K562 (cell line): ENCODE measurements around the gene RBM18. TPM values are rescaled to one million over a fixed set of nuclear protein-coding genes. Genes with fewer than 3 reads are reported as not detected.
A peak's percentile ranks its signal among the peaks of the same experiment; 100 is the strongest.

Experiments
- ATAC-seq: fragments of 200-7000 bp; cut with Tn5 transposase; 3 replicates; pipeline ENCODE4 v1.9.1; 2020; ENCODE audit warnings: moderate library complexity
- BruUV-seq: library from RNA; stranded (reverse); fragments of 400-500 nt; replicated peaks from 2 replicates; lab custom pipeline; 2021; lab: Mats Ljungman, UMichigan
- CTCF ChIA-PET: fragments of 300-600 bp; formaldehyde crosslinking; extraction: SDS; loops from one replicate; lab custom pipeline; 2021; ENCODE audit warnings: low intra/inter-chr PET ratio; lab: Yijun Ruan, JAX
- POLR2A ChIA-PET: fragments of 300-600, 350-650 bp; sonication (Branson Sonifier 250); formaldehyde crosslinking; extraction: SDS; loops from one replicate; lab custom pipeline; 2021; ENCODE audit warnings: antibody characterized with exemption, inconsistent platforms; lab: Yijun Ruan, JAX
- DNase-seq, 4 experiments: peaks; one replicate each; pipeline versions ENCODE4 v3.0.0 to v3.0.0-alpha.2; 2011 to 2018; ENCODE audit warnings: low spot score in 3 of 4, mixed read lengths in 3 of 4; ENCODE audit errors: extremely low read depth in 1 of 4
- FAIRE-seq: peaks from 2 replicates; lab custom pipeline; 2011; peaks lifted over from hg19 to GRCh38; lab: Jason Lieb, UNC
- H2AFZ ChIP-seq: 2 replicates; pipeline ENCODE4 v1.6.0; 2011; ENCODE audit warnings: low read depth, low read length, control low read depth, inconsistent platforms
- H3K27ac ChIP-seq: fragments of 200-600 bp; 3 replicates; pipeline ENCODE4 v1.8.0; 2011; ENCODE audit warnings: low read depth, mild to moderate bottlenecking, control low read depth, inconsistent platforms, low read length, moderate library complexity, mixed read lengths; ENCODE audit errors: extremely low read depth
- H3K27me3 ChIP-seq, 2 experiments: fragments of 300-600 bp in 1 of 2; 2 replicates in 1 of 2; 3 replicates in 1 of 2; pipeline versions ENCODE4 v1.6.0 to v1.8.0; 2011; ENCODE audit warnings: inconsistent platforms in 2 of 2, low read length in 2 of 2, mild to moderate bottlenecking in 1 of 2, mixed read lengths in 1 of 2, moderate library complexity in 1 of 2; ENCODE audit not compliant: control insufficient read depth in 2 of 2, insufficient read depth in 2 of 2
- H3K36me3 ChIP-seq: fragments of 300-600 bp; 3 replicates; pipeline ENCODE4 v1.8.0; 2011; ENCODE audit warnings: mild to moderate bottlenecking, low read length, inconsistent platforms; ENCODE audit not compliant: control insufficient read depth, insufficient read depth
- H3K4me1 ChIP-seq, 2 experiments: fragments of 200-600 bp in 1 of 2; replicated peaks in 1 of 2; 2 replicates in 1 of 2; 3 replicates in 1 of 2; pipeline versions ENCODE4 v1.5.1 to v1.8.0; 2011; ENCODE audit warnings: inconsistent platforms in 2 of 2, low read length in 2 of 2, mild to moderate bottlenecking in 1 of 2, mixed read lengths in 1 of 2, moderate library complexity in 1 of 2; ENCODE audit not compliant: control insufficient read depth in 2 of 2, insufficient read depth in 2 of 2
- H3K4me2 ChIP-seq: 2 replicates; pipeline ENCODE4 v1.6.1; 2011; ENCODE audit warnings: low read length, control low read depth, inconsistent platforms, mixed read lengths; ENCODE audit not compliant: insufficient read depth
- H3K4me3 ChIP-seq: fragments of 200-600 bp; sonication (generic), shearing (Covaris generic); 2 replicates; pipeline ENCODE4 v1.5.1; 2016; ENCODE audit warnings: control low read depth, inconsistent platforms
- H3K79me2 ChIP-seq: fragments of 200-600 bp; 3 replicates; pipeline ENCODE4 v1.8.0; 2011; ENCODE audit warnings: low read length, inconsistent platforms; ENCODE audit not compliant: control insufficient read depth, insufficient read depth
- H3K9ac ChIP-seq, 2 experiments: 2 replicates each; pipeline versions ENCODE4 v1.6.0 to v1.6.1; 2011; ENCODE audit warnings: low read depth in 2 of 2, low read length in 2 of 2, control low read depth in 1 of 2, inconsistent platforms in 1 of 2, mild to moderate bottlenecking in 1 of 2, mixed read lengths in 1 of 2; ENCODE audit not compliant: insufficient read depth in 1 of 2
- H3K9me1 ChIP-seq: one replicate; pipeline ENCODE4 v1.6.0; 2011; ENCODE audit warnings: inconsistent platforms, mild to moderate bottlenecking, low read length, moderate library complexity; ENCODE audit not compliant: control insufficient read depth, insufficient read depth
- H3K9me3 ChIP-seq: replicated peaks from 2 replicates; pipeline ENCODE4 v1.5.1; 2011; ENCODE audit warnings: low read depth, low read length, inconsistent platforms; ENCODE audit not compliant: control insufficient read depth, insufficient read depth
- H4K20me1 ChIP-seq: replicated peaks from 2 replicates; pipeline ENCODE4 v1.6.1; 2011; ENCODE audit warnings: low read length, inconsistent platforms, mixed read lengths; ENCODE audit not compliant: control insufficient read depth, insufficient read depth
- BACH1 ChIP-seq: fragments of 200-800 bp; sonication (Bioruptor generic); IDR thresholded peaks from 2 replicates; pipeline ENCODE4 v1.6.1; 2016; ENCODE audit warnings: missing genetic modification characterization, missing compliant biosample characterization
- BCL6 ChIP-seq: fragments of 250-450 bp; sonication (Bioruptor Pico); IDR thresholded peaks from 2 replicates; pipeline ENCODE4 v1.4.0; 2020
- DIDO1 ChIP-seq: fragments of 450-650 bp; IDR thresholded peaks from 2 replicates; pipeline ENCODE4 v1.6.1; 2016; ENCODE audit warnings: low read depth, missing biosample characterization, missing genetic modification characterization
- ELF1 ChIP-seq: fragments of 200-800 bp; sonication (Bioruptor generic); IDR thresholded peaks from 2 replicates; pipeline ENCODE4 v1.6.1; 2016; ENCODE audit warnings: missing genetic modification characterization, missing compliant biosample characterization
- ELF2 ChIP-seq: fragments of 250-450 bp; sonication (Bioruptor Pico); IDR thresholded peaks from 2 replicates; pipeline ENCODE4 v1.5.0; 2021; ENCODE audit warnings: mild to moderate bottlenecking
- FOXM1 ChIP-seq, 2 experiments: fragments of 450-650 bp in 1 of 2; sonication (generic) in 1 of 2; formaldehyde crosslinking in 1 of 2; IDR thresholded peaks; 2 replicates each; pipeline versions ENCODE4 v1.6.1 to v1.9.0; 2017 to 2022; ENCODE audit warnings: low read depth in 2 of 2, mild to moderate bottlenecking in 2 of 2, missing genetic modification reagents in 1 of 2, moderate library complexity in 1 of 2
- HDAC8 ChIP-seq: fragments of 450-650 bp; IDR thresholded peaks from 2 replicates; pipeline ENCODE4 v1.6.1; 2016; ENCODE audit warnings: mild to moderate bottlenecking, missing genetic modification characterization, moderate library complexity, missing compliant biosample characterization
- POLR2H ChIP-seq: IDR thresholded peaks from 2 replicates; pipeline ENCODE4 v1.6.1; 2016; ENCODE audit warnings: missing genetic modification characterization, low read depth, mild to moderate bottlenecking, control low read depth, missing compliant biosample characterization, moderate library complexity
- RFX5 ChIP-seq: IDR thresholded peaks from 2 replicates; pipeline ENCODE4 v1.6.1; 2011; ENCODE audit warnings: low read depth, mild to moderate bottlenecking, improper control_type of control experiment, low read length
- ZNF507 ChIP-seq: conservative IDR thresholded peaks from 2 replicates; pipeline ENCODE4 v1.6.1; 2017; ENCODE audit warnings: missing genetic modification characterization, missing compliant biosample characterization
- WGBS: fragments of 100-300 bp; shearing (Covaris generic); methylation state at CpG from one replicate; pipeline ENCODE4 v1.1.6; 2016; ENCODE audit warnings: low coverage, mixed read lengths; ENCODE audit not compliant: insufficient coverage; ENCODE audit errors: missing lambda C conversion rate; 5-methylcytosine and 5-hydroxymethylcytosine counted together
- in situ Hi-C: fragments of 300-500 bp; cut with MboI; formaldehyde crosslinking; loops from 4 replicates; pipeline ENCODE4 v1.15.0; 2018; ENCODE audit warnings: inconsistent platforms, mixed read lengths
- intact Hi-C: fragments of 100-400 bp; cut with micrococcal nuclease; formaldehyde crosslinking; loops from 2 replicates; pipeline ENCODE4 v1.14.2; 2022
- polyA plus RNA-seq, 8 experiments: library from polyadenylated mRNA; depleted of rRNA in 4 of 8; stranded (reverse) in 5 of 8; unstranded in 3 of 8; fragments of >200 nt; fragmentation: Nextera tagmentation in 2 of 8; fragmentation: Illumina TruSeq in 1 of 8; extraction: Ambion mirVana in 2 of 8; extraction: Trizol in 1 of 8; gene quantifications; 2 replicates each; pipeline versions ENCODE4 v1.2.1 to v1.2.3, GENCODE V29; 2011 to 2014; ENCODE audit warnings: inconsistent platforms in 1 of 8, missing spikeins in 1 of 8
- total RNA-seq, 7 experiments: library from RNA; depleted of rRNA in 6 of 7; stranded (reverse); fragments of >200 nt in 6 of 7; fragmentation: Illumina TruSeq in 2 of 7; extraction: Trizol in 2 of 7; gene quantifications; 2 replicates each; pipeline versions ENCODE4 v1.2.1 to v1.2.3, GENCODE V29; 2011 to 2021; ENCODE audit warnings: low replicate concordance in 1 of 7
- TF ChIP-seq, protein P1 (sequence below): sonication (generic); formaldehyde crosslinking; IDR thresholded peaks from 2 replicates; pipeline ENCODE4 v1.8.0; 2022; ENCODE audit warnings: missing genetic modification reagents, mild to moderate bottlenecking, moderate library complexity, borderline replicate concordance
- TF ChIP-seq, protein P2 (sequence below): fragments of 450-650 bp; formaldehyde crosslinking; IDR thresholded peaks from 2 replicates; pipeline ENCODE4 v1.4.0; 2020; ENCODE audit warnings: mild to moderate bottlenecking, mixed read lengths
- TF ChIP-seq, protein P3 (sequence below), 3 experiments: fragments of 200-800 bp in 1 of 3; fragments of 250-450 bp in 1 of 3; fragments of 450-650 bp in 1 of 3; sonication (Bioruptor Pico) in 1 of 3; sonication (Bioruptor generic) in 1 of 3; formaldehyde crosslinking in 1 of 3; IDR thresholded peaks; 2 replicates each; pipeline versions ENCODE4 v1.6.1 to v1.8.0; 2016 to 2022; ENCODE audit warnings: mild to moderate bottlenecking in 2 of 3, missing genetic modification characterization in 2 of 3, missing compliant biosample characterization in 1 of 3, moderate library complexity in 1 of 3

The RBM18 gene
- total and polyA plus RNA-seq, 9 of the 15 experiments (the other 6 are each of a cell fraction or from before 2014, with no cell fraction given) = 7.9 to 86.3 (median 34.0) TPM

DNA sequence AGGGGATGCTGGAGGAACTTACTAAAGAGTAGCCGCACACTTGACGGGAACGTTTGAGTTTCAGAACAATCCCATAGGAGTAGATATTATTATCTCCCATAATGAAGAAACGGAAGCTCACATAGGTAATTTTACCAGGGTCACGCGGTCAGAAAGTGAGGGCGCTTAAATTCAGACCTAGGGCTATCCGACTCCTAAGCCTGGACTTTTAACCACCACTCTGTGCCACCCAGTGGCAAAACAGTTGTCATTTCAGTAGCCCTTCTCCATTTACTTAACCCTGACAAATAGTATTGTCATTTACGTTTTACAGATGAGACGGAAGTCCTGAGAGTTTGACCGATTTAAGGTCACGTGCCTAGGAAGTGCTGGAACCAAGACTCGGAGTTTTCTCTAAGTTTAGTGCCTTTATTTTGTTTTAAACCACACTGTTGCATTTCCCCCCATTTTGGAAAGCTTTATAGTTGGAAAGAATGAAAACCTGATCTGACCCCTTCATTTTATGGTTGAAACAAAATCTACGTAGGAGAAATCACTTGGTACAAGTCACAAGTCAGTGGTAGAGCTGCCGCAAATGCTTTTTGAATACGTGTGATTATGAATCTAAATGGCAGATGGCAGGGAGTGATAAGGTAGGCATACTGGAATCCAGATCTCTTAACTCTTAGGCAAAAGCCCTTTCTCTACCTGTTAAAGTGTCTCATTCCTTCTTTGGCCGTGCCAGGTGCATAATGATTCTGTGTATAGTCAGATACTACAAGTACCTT is 692 bp upstream of the RBM18 start:
- CTCF ChIA-PET = no interaction called here
- TF ChIP-seq, protein P1, sequence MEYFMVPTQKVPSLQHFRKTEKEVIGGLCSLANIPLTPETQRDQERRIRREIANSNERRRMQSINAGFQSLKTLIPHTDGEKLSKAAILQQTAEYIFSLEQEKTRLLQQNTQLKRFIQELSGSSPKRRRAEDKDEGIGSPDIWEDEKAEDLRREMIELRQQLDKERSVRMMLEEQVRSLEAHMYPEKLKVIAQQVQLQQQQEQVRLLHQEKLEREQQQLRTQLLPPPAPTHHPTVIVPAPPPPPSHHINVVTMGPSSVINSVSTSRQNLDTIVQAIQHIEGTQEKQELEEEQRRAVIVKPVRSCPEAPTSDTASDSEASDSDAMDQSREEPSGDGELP (CRISPR knock-in tag) = no peak
- TF ChIP-seq HDAC8 (tag) = no peak
- TF ChIP-seq, protein P2, sequence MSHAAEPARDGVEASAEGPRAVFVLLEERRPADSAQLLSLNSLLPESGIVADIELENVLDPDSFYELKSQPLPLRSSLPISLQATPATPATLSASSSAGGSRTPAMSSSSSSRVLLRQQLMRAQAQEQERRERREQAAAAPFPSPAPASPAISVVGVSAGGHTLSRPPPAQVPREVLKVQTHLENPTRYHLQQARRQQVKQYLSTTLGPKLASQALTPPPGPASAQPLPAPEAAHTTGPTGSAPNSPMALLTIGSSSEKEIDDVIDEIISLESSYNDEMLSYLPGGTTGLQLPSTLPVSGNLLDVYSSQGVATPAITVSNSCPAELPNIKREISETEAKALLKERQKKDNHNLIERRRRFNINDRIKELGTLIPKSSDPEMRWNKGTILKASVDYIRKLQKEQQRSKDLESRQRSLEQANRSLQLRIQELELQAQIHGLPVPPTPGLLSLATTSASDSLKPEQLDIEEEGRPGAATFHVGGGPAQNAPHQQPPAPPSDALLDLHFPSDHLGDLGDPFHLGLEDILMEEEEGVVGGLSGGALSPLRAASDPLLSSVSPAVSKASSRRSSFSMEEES = peak; percentile 94
- no peak for TF ChIP-seq ZNF507 (tag)
- TF ChIP-seq BACH1 = peak; percentile 28
- TF ChIP-seq BCL6 = no peak
- TF ChIP-seq FOXM1 (IDR thresholded peaks at IDR 0.05; ENCODE audit: low read depth) = no peak
- TF ChIP-seq FOXM1 (CRISPR knock-in tag; IDR thresholded peaks at IDR 0.05; ENCODE audit: low read depth) = peak; percentile 3; the same call in 1 of the 2 replicates
- TF ChIP-seq, protein P3, sequence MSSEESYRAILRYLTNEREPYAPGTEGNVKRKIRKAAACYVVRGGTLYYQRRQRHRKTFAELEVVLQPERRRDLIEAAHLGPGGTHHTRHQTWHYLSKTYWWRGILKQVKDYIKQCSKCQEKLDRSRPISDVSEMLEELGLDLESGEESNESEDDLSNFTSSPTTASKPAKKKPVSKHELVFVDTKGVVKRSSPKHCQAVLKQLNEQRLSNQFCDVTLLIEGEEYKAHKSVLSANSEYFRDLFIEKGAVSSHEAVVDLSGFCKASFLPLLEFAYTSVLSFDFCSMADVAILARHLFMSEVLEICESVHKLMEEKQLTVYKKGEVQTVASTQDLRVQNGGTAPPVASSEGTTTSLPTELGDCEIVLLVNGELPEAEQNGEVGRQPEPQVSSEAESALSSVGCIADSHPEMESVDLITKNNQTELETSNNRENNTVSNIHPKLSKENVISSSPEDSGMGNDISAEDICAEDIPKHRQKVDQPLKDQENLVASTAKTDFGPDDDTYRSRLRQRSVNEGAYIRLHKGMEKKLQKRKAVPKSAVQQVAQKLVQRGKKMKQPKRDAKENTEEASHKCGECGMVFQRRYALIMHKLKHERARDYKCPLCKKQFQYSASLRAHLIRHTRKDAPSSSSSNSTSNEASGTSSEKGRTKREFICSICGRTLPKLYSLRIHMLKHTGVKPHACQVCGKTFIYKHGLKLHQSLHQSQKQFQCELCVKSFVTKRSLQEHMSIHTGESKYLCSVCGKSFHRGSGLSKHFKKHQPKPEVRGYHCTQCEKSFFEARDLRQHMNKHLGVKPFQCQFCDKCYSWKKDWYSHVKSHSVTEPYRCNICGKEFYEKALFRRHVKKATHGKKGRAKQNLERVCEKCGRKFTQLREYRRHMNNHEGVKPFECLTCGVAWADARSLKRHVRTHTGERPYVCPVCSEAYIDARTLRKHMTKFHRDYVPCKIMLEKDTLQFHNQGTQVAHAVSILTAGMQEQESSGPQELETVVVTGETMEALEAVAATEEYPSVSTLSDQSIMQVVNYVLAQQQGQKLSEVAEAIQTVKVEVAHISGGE (CRISPR knock-in tag; IDR thresholded peaks at IDR 0.05) = no peak
- peak; percentile 64; the same call in 1 of the 2 replicates for TF ChIP-seq POLR2H (tag)
- 0 out of 2 replicates have a peak, but pooled peaks have one; percentile 17 for TF ChIP-seq DIDO1 (tag)
- no peak for TF ChIP-seq RFX5
- peak; percentile 73 for TF ChIP-seq ELF2 (CRISPR knock-in tag)
- TF ChIP-seq ELF1 (tag) = peak; percentile 55

More for the DNA sequence above, 692 bp upstream of the RBM18 start:
- 2% methylated on average over 17 of the region's 17 CpGs for WGBS
- no peaks in the 10 kb centered on the region for H3K9me1 ChIP-seq
- POLR2A ChIA-PET = interaction anchor here (0.6 to 3.9 kb wide), 11 partner anchors 11 to 110 kb away, joined by 3 to 18 read pairs (median 5); partner anchors contain the start of gene LHX6
- H3K9me3 ChIP-seq = no peaks in the 10 kb centered on the region
- no peaks in the 10 kb centered on the region for H3K27me3 ChIP-seq
- intact Hi-C loops = loop anchor here (2.0 kb wide), 1 partner anchor 53 kb away; no protein-coding TSS in a partner anchor
- H3K4me2 ChIP-seq = peak overlapping the region; percentile 97
- no peaks in the 10 kb centered on the region for H4K20me1 ChIP-seq
- H3K9ac ChIP-seq = peak overlapping the region; percentile 95
- H3K27ac ChIP-seq = peak overlapping the region; percentile 94
- FAIRE-seq (peak; percentile 61), DNase-seq (peak in 3 of 4 experiments; percentile 22 to 55 (median 34)), ATAC-seq (peak; percentile 33)
- BruUV-seq = TSS peak; percentile 75
- peaks cover 90% of the 10 kb centered on the region for H3K79me2 ChIP-seq
- peaks cover 0 to 26% of the 10 kb centered on the region in 2 experiments; a peak in 2 of 5 replicates for H3K4me1 ChIP-seq
- in situ Hi-C loops = no loop called here
- H2AFZ ChIP-seq = peak overlapping the region; percentile 90
- peak overlapping the region; percentile 85 for H3K4me3 ChIP-seq
- peaks cover 60% of the 10 kb centered on the region for H3K36me3 ChIP-seq
